ENCODE measurements around the gene COX18. TPM values are rescaled to one million over a fixed set of nuclear protein-coding genes. Genes with fewer than 3 reads are reported as not detected.

Gene COX18
- total RNA-seq, 1 experiment from 2014 or later = 9.9 TPM

- intact Hi-C loops (cut with micrococcal nuclease; ENCODE audit: unreplicated experiment) (loop anchor here (1.0 kb wide), 1 partner anchor 319 kb away; no protein-coding TSS in a partner anchor), in situ Hi-C loops (cut with HindIII; ENCODE audit: low pct_unique_long_range_greater_than_20kb, low sequenced_read_pairs) (no loop called here)
- H3K4me3 ChIP-seq (ENCODE audit: low read depth in 2 of 2, low read length in 2 of 2) = no peak overlapping the region
- no peaks in the 10 kb centered on the region for H3K36me3 ChIP-seq (ENCODE audit: control insufficient read depth, insufficient read depth, low read length)
- CTCF ChIA-PET = interaction anchor here (0.6 kb wide), 1 partner anchor 515 kb away, joined by 3 read pairs; no protein-coding TSS in a partner anchor
- no TSS peak for BruUV-seq (replicated peaks)
- ATAC-seq (peak; percentile 75; the same call in 1 of the 2 replicates), DNase-seq (ENCODE audit: low read depth, low spot score) (peak; percentile 17)
- H3K4me1 ChIP-seq (ENCODE audit: control insufficient read depth, insufficient read depth, low read length) = no peaks in the 10 kb centered on the region
- no peak overlapping the region for H3K27ac ChIP-seq (ENCODE audit: low read length)
- POLR2A ChIA-PET = no interaction called here
- no peaks in the 10 kb centered on the region for H3K9me3 ChIP-seq (ENCODE audit: control insufficient read depth, insufficient read depth, low read depth, low read length)
- H3K27me3 ChIP-seq (ENCODE audit: control insufficient read depth, insufficient read depth, low read length) = no peaks in the 10 kb centered on the region
- TF ChIP-seq CTCF (IDR thresholded peaks at IDR 0.05) = peak; percentile 38; the same call in 1 of the 2 replicates
- TF ChIP-seq SIN3A (IDR thresholded peaks at IDR 0.05; ENCODE audit: borderline replicate concordance, insufficient read depth, low read depth, low read length) = no peak
Measured at GRCh38 chr4:73021634-73022033, 47.9 kb downstream of the COX18 start.

GRCh38 chr4:73019462-73020047, 50.0 kb downstream of the COX18 start:
- in situ Hi-C loops (cut with HindIII; ENCODE audit: low pct_unique_long_range_greater_than_20kb, low sequenced_read_pairs) = no loop called here
- ATAC-seq = no peak

GRCh38 chr4:73018595-73018994, 50.9 kb downstream of the COX18 start:
- H3K27ac ChIP-seq (ENCODE audit: low read length) = no peak overlapping the region
- BruUV-seq (replicated peaks) = no TSS peak
- H3K4me1 ChIP-seq (ENCODE audit: control insufficient read depth, insufficient read depth, low read length) = no peaks in the 10 kb centered on the region
- H3K27me3 ChIP-seq (ENCODE audit: control insufficient read depth, insufficient read depth, low read length) = no peaks in the 10 kb centered on the region
- ATAC-seq (no peak), DNase-seq (ENCODE audit: low read depth, low spot score) (no peak)
- H3K36me3 ChIP-seq (ENCODE audit: control insufficient read depth, insufficient read depth, low read length) = no peaks in the 10 kb centered on the region
- no peaks in the 10 kb centered on the region for H3K9me3 ChIP-seq (ENCODE audit: control insufficient read depth, insufficient read depth, low read depth, low read length)
- ChIA-PET CTCF (no interaction called here), POLR2A (no interaction called here)
- in situ Hi-C loops (cut with HindIII; ENCODE audit: low pct_unique_long_range_greater_than_20kb, low sequenced_read_pairs) = no loop called here
- TF ChIP-seq TCF7L2 (IDR thresholded peaks at IDR 0.05; ENCODE audit: low read depth, low read length) (no peak), SIN3A (IDR thresholded peaks at IDR 0.05; ENCODE audit: borderline replicate concordance, insufficient read depth, low read depth, low read length) (no peak), POLR2AphosphoS5 (IDR thresholded peaks at IDR 0.05; ENCODE audit: low read depth, low read length) (no peak), REST (IDR thresholded peaks at IDR 0.05; ENCODE audit: insufficient read depth in 1 of 2, low read depth in 2 of 2, low read length in 1 of 2) (no peak)
- H3K4me3 ChIP-seq (ENCODE audit: low read depth in 2 of 2, low read length in 2 of 2) = no peak overlapping the region
- intact Hi-C loops (cut with micrococcal nuclease; ENCODE audit: unreplicated experiment) = loop anchor here (5.0 kb wide), 1 partner anchor 691 kb away; no protein-coding TSS in a partner anchor

More at GRCh38 chr4:73019462-73020047, 50.0 kb downstream of the COX18 start:
- H3K9me3 ChIP-seq (ENCODE audit: control insufficient read depth, insufficient read depth, low read depth, low read length) = no peaks in the 10 kb centered on the region
- no TSS peak for BruUV-seq (replicated peaks)
- H3K27ac ChIP-seq (ENCODE audit: low read length) = no peak overlapping the region
- ChIA-PET CTCF (no interaction called here), POLR2A (no interaction called here)
- TF ChIP-seq CTCF (IDR thresholded peaks at IDR 0.05) = peak; percentile 56; the same call in 1 of the 2 replicates
- TF ChIP-seq POLR2AphosphoS5 (IDR thresholded peaks at IDR 0.05; ENCODE audit: low read depth, low read length) = no peak
- no peak for TF ChIP-seq SIN3A (IDR thresholded peaks at IDR 0.05; ENCODE audit: borderline replicate concordance, insufficient read depth, low read depth, low read length)
- intact Hi-C loops (cut with micrococcal nuclease; ENCODE audit: unreplicated experiment) = loop anchor here (5.0 kb wide), 1 partner anchor 692 kb away; no protein-coding TSS in a partner anchor
- H3K4me1 ChIP-seq (ENCODE audit: control insufficient read depth, insufficient read depth, low read length) = no peaks in the 10 kb centered on the region
- no peaks in the 10 kb centered on the region for H3K27me3 ChIP-seq (ENCODE audit: control insufficient read depth, insufficient read depth, low read length)
- no peaks in the 10 kb centered on the region for H3K36me3 ChIP-seq (ENCODE audit: control insufficient read depth, insufficient read depth, low read length)
- DNase-seq (ENCODE audit: low read depth, low spot score) = peak; percentile 27
- H3K4me3 ChIP-seq (ENCODE audit: low read depth in 2 of 2, low read length in 2 of 2) = no peak overlapping the region
